ENCODE results near the gene SEMA3A.
"Not testable (repeated sequence)": the region's sequence is repeated elsewhere in the genome, so short reads cannot be mapped to it uniquely, and the experiment has no call there.

The SEMA3A gene

GRCh38 chr7:84108787-84109186, 85.8 kb downstream of the SEMA3A start:
- no peak for DNase-seq (ENCODE audit: low spot score)

- DNase-seq (ENCODE audit: low spot score) = no peak
Measured at GRCh38 chr7:84108119-84108518, 86.5 kb downstream of the SEMA3A start.

GRCh38 chr7:84107259-84107658, 87.3 kb downstream of the SEMA3A start:
- no peak for DNase-seq (ENCODE audit: low spot score)

- DNase-seq (ENCODE audit: low spot score) = no peak
Measured at GRCh38 chr7:84106291-84106690, 88.3 kb downstream of the SEMA3A start.

GRCh38 chr7:84105586-84105985, 89.0 kb downstream of the SEMA3A start:
- peak; percentile 7 for DNase-seq (ENCODE audit: low spot score)

- DNase-seq (ENCODE audit: low spot score) = no peak
Measured at GRCh38 chr7:84104826-84105225, 89.8 kb downstream of the SEMA3A start.

GRCh38 chr7:84102213-84102612, 92.4 kb downstream of the SEMA3A start:
- no peak for DNase-seq (ENCODE audit: low spot score)

GRCh38 chr7:84100866-84101265, 93.7 kb downstream of the SEMA3A start:
- DNase-seq (ENCODE audit: low spot score) = peak; percentile 13

- no peak for DNase-seq (ENCODE audit: low spot score)
Measured at GRCh38 chr7:84095971-84096370, 98.6 kb downstream of the SEMA3A start.

- peak; percentile 7 for DNase-seq (ENCODE audit: low spot score)
Measured at GRCh38 chr7:84092207-84092606, 102.4 kb downstream of the SEMA3A start.

- DNase-seq (ENCODE audit: low spot score) = no peak
Measured at GRCh38 chr7:84091318-84091717, 103.3 kb downstream of the SEMA3A start.

- DNase-seq (ENCODE audit: low spot score) = no peak
Measured at GRCh38 chr7:84088802-84089201, 105.8 kb downstream of the SEMA3A start.

GRCh38 chr7:84085998-84086397, 108.6 kb downstream of the SEMA3A start:
- no peak for DNase-seq (ENCODE audit: low spot score)

- DNase-seq (ENCODE audit: low spot score) = no peak
Measured at GRCh38 chr7:84085147-84085546, 109.4 kb downstream of the SEMA3A start.

- DNase-seq (ENCODE audit: low spot score) = no peak
Measured at GRCh38 chr7:84083846-84084245, 110.7 kb downstream of the SEMA3A start.

- DNase-seq (ENCODE audit: low spot score) = no peak
Measured at GRCh38 chr7:84081973-84082522, 112.5 kb downstream of the SEMA3A start.

GRCh38 chr7:84077336-84077735, 117.3 kb downstream of the SEMA3A start:
- no peak for DNase-seq (ENCODE audit: low spot score)

GRCh38 chr7:84076219-84076618, 118.4 kb downstream of the SEMA3A start:
- DNase-seq (ENCODE audit: low spot score) = no peak

- no peak for DNase-seq (ENCODE audit: low spot score)
Measured at GRCh38 chr7:84073186-84073875, 121.3 kb downstream of the SEMA3A start.

GRCh38 chr7:84070770-84071169, 123.8 kb downstream of the SEMA3A start:
- no peak for DNase-seq (ENCODE audit: low spot score)

GRCh38 chr7:84069999-84070500, 124.5 kb downstream of the SEMA3A start:
- DNase-seq (ENCODE audit: low spot score) = no peak

- no peak for DNase-seq (ENCODE audit: low spot score)
Measured at GRCh38 chr7:84069033-84069432, 125.6 kb downstream of the SEMA3A start.

- DNase-seq (ENCODE audit: low spot score) = not testable (repeated sequence)
Measured at GRCh38 chr7:84062489-84062901, 132.1 kb downstream of the SEMA3A start.

GRCh38 chr7:84060760-84061261, 133.8 kb downstream of the SEMA3A start:
- no peak for DNase-seq (ENCODE audit: low spot score)

All from AG08395 (cell line).